H1 (cell line): ENCODE data around the gene ZBTB43. TPM values are rescaled to one million over a fixed set of nuclear protein-coding genes. Genes with fewer than 3 reads are reported as not detected.

ENCODE experiments used
- CTCF ChIA-PET: fragments of 300-600 bp; sonication (Branson Sonifier 250); formaldehyde crosslinking; loops from one replicate; lab custom pipeline; 2021; ENCODE audit not compliant: partially characterized antibody; lab: Charles Lee
- POLR2A ChIA-PET: fragments of 300-600 bp; sonication (Branson Sonifier 250); formaldehyde crosslinking; loops from one replicate; lab custom pipeline; 2021; ENCODE audit warnings: inconsistent platforms; ENCODE audit not compliant: partially characterized antibody; lab: Charles Lee
- DNase-seq, 2 experiments: peaks; one replicate each; pipeline versions ENCODE4 v3.0.0 to v3.0.0-alpha.2; 2010 to 2022; ENCODE audit warnings: low spot score in 2 of 2, low read depth in 1 of 2, mixed read lengths in 1 of 2
- FAIRE-seq: peaks from 2 replicates; lab custom pipeline; 2011; peaks lifted over from hg19 to GRCh38; lab: Jason Lieb, UNC
- H2AFZ ChIP-seq: 2 replicates; pipeline ENCODE4 v1.8.1; 2012; ENCODE audit warnings: low read length, inconsistent platforms
- H2AK5ac ChIP-seq: 2 replicates; pipeline ENCODE4 v1.6.1; 2013; ENCODE audit warnings: low read depth, low read length
- H2BK120ac ChIP-seq: replicated peaks from 2 replicates; pipeline ENCODE3; 2013; ENCODE audit warnings: low read depth, low read length, inconsistent platforms
- H2BK12ac ChIP-seq: 2 replicates; pipeline ENCODE4 v1.6.1; 2013; ENCODE audit warnings: low read depth, low read length
- H2BK15ac ChIP-seq: 2 replicates; pipeline ENCODE4 v1.6.1; 2013; ENCODE audit warnings: low read length
- H2BK20ac ChIP-seq: 2 replicates; pipeline ENCODE4 v1.6.1; 2013; ENCODE audit warnings: low read length
- H2BK5ac ChIP-seq: 2 replicates; pipeline ENCODE4 v1.6.1; 2013; ENCODE audit warnings: low read depth, low read length
- H3K14ac ChIP-seq: 2 replicates; pipeline ENCODE4 v1.6.1; 2013; ENCODE audit warnings: inconsistent platforms; ENCODE audit not compliant: insufficient read length
- H3K18ac ChIP-seq: 2 replicates; pipeline ENCODE4 v1.6.1; 2013; ENCODE audit warnings: low read length; ENCODE audit errors: extremely low read depth
- H3K23ac ChIP-seq: 2 replicates; pipeline ENCODE4 v1.6.1; 2013; ENCODE audit warnings: inconsistent platforms; ENCODE audit not compliant: insufficient read length
- H3K23me2 ChIP-seq: 2 replicates; pipeline ENCODE4 v1.6.1; 2013; ENCODE audit warnings: low read depth, low read length
- H3K27ac ChIP-seq: 2 replicates; pipeline ENCODE4 v1.6.1; 2011; ENCODE audit warnings: low read depth, low read length, inconsistent platforms
- H3K27me3 ChIP-seq, 4 experiments: replicated peaks in 1 of 4; 1 replicate in 1 of 4; 2 replicates in 3 of 4; pipeline versions ENCODE4 v1.6.1 to v1.8.1; 2011 to 2013; ENCODE audit warnings: low read length in 3 of 4, mild to moderate bottlenecking in 3 of 4, inconsistent platforms in 2 of 4, mixed read lengths in 2 of 4, moderate library complexity in 1 of 4; ENCODE audit not compliant: control insufficient read depth in 3 of 4, insufficient read depth in 3 of 4; ENCODE audit errors: extremely low read depth in 1 of 4
- H3K36me3 ChIP-seq, 4 experiments: 2 replicates each; pipeline versions ENCODE4 v1.6.1 to v1.8.1; 2011 to 2013; ENCODE audit warnings: mild to moderate bottlenecking in 4 of 4, low read length in 3 of 4, moderate library complexity in 2 of 4, control low read depth in 1 of 4, inconsistent platforms in 1 of 4; ENCODE audit not compliant: insufficient read depth in 4 of 4, control insufficient read depth in 2 of 4
- H3K4ac ChIP-seq: replicated peaks from 2 replicates; pipeline ENCODE3; 2013; ENCODE audit warnings: low read length, low read depth, mixed read lengths, inconsistent platforms; ENCODE audit not compliant: insufficient read length
- H3K4me1 ChIP-seq, 4 experiments: replicated peaks in 1 of 4; 1 replicate in 1 of 4; 2 replicates in 3 of 4; pipeline versions ENCODE4 v1.6.1 to v1.8.1; 2011 to 2013; ENCODE audit warnings: low read length in 3 of 4, inconsistent platforms in 2 of 4, mixed read lengths in 1 of 4; ENCODE audit not compliant: insufficient read depth in 4 of 4, control insufficient read depth in 3 of 4
- H3K4me2 ChIP-seq, 2 experiments: 2 replicates each; pipeline versions ENCODE4 v1.6.1 to v1.8.1; 2011 to 2013; ENCODE audit warnings: low read depth in 2 of 2, low read length in 2 of 2, control low read depth in 1 of 2, inconsistent platforms in 1 of 2, mild to moderate bottlenecking in 1 of 2; ENCODE audit not compliant: insufficient read depth in 1 of 2
- H3K4me3 ChIP-seq, 4 experiments: fragments of 200-600, 300-600 bp in 1 of 4; sonication (generic), shearing (Covaris generic), sonication (Bioruptor Twin) in 1 of 4; 2 replicates each; pipeline versions ENCODE4 v1.5.1 to v1.8.1; 2011 to 2016; ENCODE audit warnings: low read length in 4 of 4, low read depth in 3 of 4, control low read depth in 2 of 4, inconsistent platforms in 2 of 4, mild to moderate bottlenecking in 2 of 4, mixed read lengths in 1 of 4, moderate library complexity in 1 of 4; ENCODE audit not compliant: insufficient read depth in 2 of 4; ENCODE audit errors: extremely low read depth in 1 of 4
- H3K56ac ChIP-seq: replicated peaks from 2 replicates; pipeline ENCODE3; 2013; ENCODE audit warnings: low read depth, mild to moderate bottlenecking, mixed read lengths, low read length, inconsistent platforms; ENCODE audit not compliant: insufficient read length
- H3K79me1 ChIP-seq: 2 replicates; pipeline ENCODE4 v1.6.1; 2013; ENCODE audit warnings: low read depth, low read length, control low read depth
- H3K79me2 ChIP-seq, 2 experiments: 2 replicates each; pipeline versions ENCODE4 v1.6.1 to v1.8.1; 2012 to 2013; ENCODE audit warnings: low read length in 2 of 2, mild to moderate bottlenecking in 2 of 2, inconsistent platforms in 1 of 2; ENCODE audit not compliant: insufficient read depth in 2 of 2, control insufficient read depth in 1 of 2
- H3K9ac ChIP-seq, 4 experiments: replicated peaks in 1 of 4; 1 replicate in 1 of 4; 2 replicates in 3 of 4; pipeline versions ENCODE4 v1.6.1 to v1.8.1; 2011 to 2013; ENCODE audit warnings: low read depth in 3 of 4, low read length in 3 of 4, control low read depth in 2 of 4, mild to moderate bottlenecking in 2 of 4, moderate library complexity in 2 of 4, inconsistent platforms in 1 of 4; ENCODE audit errors: extremely low read depth in 1 of 4
- H3K9me3 ChIP-seq, 2 experiments: 2 replicates each; pipeline versions ENCODE4 v1.6.1 to v1.8.1; 2012 to 2013; ENCODE audit warnings: mild to moderate bottlenecking in 2 of 2, moderate library complexity in 2 of 2, control low read depth in 1 of 2, inconsistent platforms in 1 of 2, low read depth in 1 of 2, low read length in 1 of 2, mixed read lengths in 1 of 2; ENCODE audit not compliant: insufficient read depth in 2 of 2
- H4K20me1 ChIP-seq, 2 experiments: replicated peaks in 1 of 2; 2 replicates each; pipeline versions ENCODE3 to v1.8.1; 2011 to 2013; ENCODE audit warnings: inconsistent platforms in 2 of 2, low read length in 2 of 2, mild to moderate bottlenecking in 1 of 2; ENCODE audit not compliant: insufficient read depth in 2 of 2, control insufficient read depth in 1 of 2
- H4K5ac ChIP-seq: 2 replicates; pipeline ENCODE4 v1.6.1; 2013; ENCODE audit warnings: low read length, low read depth, mixed read lengths, inconsistent platforms; ENCODE audit not compliant: insufficient read length
- H4K8ac ChIP-seq: 2 replicates; pipeline ENCODE4 v1.8.0; 2013; ENCODE audit warnings: mild to moderate bottlenecking, moderate library complexity, low read length, inconsistent platforms; ENCODE audit not compliant: insufficient read depth; ENCODE audit errors: extremely low read depth
- H4K91ac ChIP-seq: replicated peaks from 2 replicates; pipeline ENCODE3; 2013; ENCODE audit warnings: low read length, mixed read lengths, inconsistent platforms; ENCODE audit not compliant: insufficient read length
- BACH1 ChIP-seq: IDR thresholded peaks from 2 replicates; pipeline ENCODE4 v1.6.1; 2012; ENCODE audit warnings: low read length, improper control_type of control experiment
- CBX5 ChIP-seq: fragments of 300-800, 300-1000 bp; sonication (generic); IDR thresholded peaks from 2 replicates; pipeline ENCODE4 v1.7.1; 2016; ENCODE audit warnings: antibody characterized with exemption, low read length, low read depth
- KDM4A ChIP-seq: IDR thresholded peaks from one replicate; pipeline ENCODE4 v1.7.1; 2012; ENCODE audit warnings: low read depth, mild to moderate bottlenecking, moderate library complexity, low read length, inconsistent platforms; ENCODE audit not compliant: severe bottlenecking
- KDM5A ChIP-seq: fragments of 200-600 bp; IDR thresholded peaks from 2 replicates; pipeline ENCODE4 v1.7.1; 2012; ENCODE audit warnings: mild to moderate bottlenecking, low read length, inconsistent platforms, mixed read lengths
- MAFK ChIP-seq: IDR thresholded peaks from 2 replicates; pipeline ENCODE4 v1.6.1; 2012; ENCODE audit warnings: low read depth, mild to moderate bottlenecking, improper control_type of control experiment, low read length
- PHF8 ChIP-seq: fragments of 200-600 bp; sonication (generic); conservative IDR thresholded peaks from 2 replicates; pipeline ENCODE4 v1.7.1; 2012; ENCODE audit warnings: low read depth, mild to moderate bottlenecking, inconsistent platforms, low read length, moderate library complexity
- POLR2A ChIP-seq, 2 experiments: IDR thresholded peaks; 1 replicate in 1 of 2; 2 replicates in 1 of 2; pipeline ENCODE4 v1.6.1; 2011; ENCODE audit warnings: low read depth in 2 of 2, low read length in 2 of 2, mild to moderate bottlenecking in 2 of 2; ENCODE audit errors: control extremely low read depth in 1 of 2
- RXRA ChIP-seq: IDR thresholded peaks from 2 replicates; pipeline ENCODE4 v1.6.1; 2011; ENCODE audit warnings: low read depth, mild to moderate bottlenecking, low read length, moderate library complexity; ENCODE audit not compliant: insufficient read depth
- SAP30 ChIP-seq: fragments of 300-600 bp; sonication (generic); IDR thresholded peaks from 2 replicates; pipeline ENCODE4 v1.7.1; 2012; ENCODE audit warnings: low read length, moderate library complexity, mild to moderate bottlenecking, inconsistent platforms; ENCODE audit not compliant: insufficient read depth, insufficient replicate concordance
- SRF ChIP-seq: IDR thresholded peaks from 2 replicates; pipeline ENCODE4 v1.6.1; 2011; ENCODE audit warnings: mild to moderate bottlenecking, low read depth, low read length, moderate library complexity
- SUZ12 ChIP-seq: fragments of 200-600 bp; sonication (generic); IDR thresholded peaks from 2 replicates; pipeline ENCODE4 v1.6.1; 2012; ENCODE audit warnings: mild to moderate bottlenecking, inconsistent platforms, low read length, moderate library complexity, mixed read lengths
- TEAD4 ChIP-seq: IDR thresholded peaks from 2 replicates; pipeline ENCODE4 v1.6.1; 2012; ENCODE audit warnings: low read depth, low read length, inconsistent platforms, mixed read lengths
- ZNF274 ChIP-seq: IDR thresholded peaks from 2 replicates; pipeline ENCODE4 v1.7.0; 2012; ENCODE audit warnings: low read length, borderline replicate concordance; ENCODE audit errors: extremely low read depth
- WGBS, 2 experiments: shearing (Covaris generic) in 1 of 2; methylation state at CpG; one replicate each; pipeline versions ENCODE4 v1.1.6 to v1.1.7; 2013 to 2015; ENCODE audit warnings: low lambda C conversion rate in 2 of 2, mixed read lengths in 2 of 2, inconsistent platforms in 1 of 2, low coverage in 1 of 2, missing lambda C conversion rate in 1 of 2; ENCODE audit not compliant: insufficient replicate concordance in 2 of 2, insufficient coverage in 1 of 2, insufficient read length in 1 of 2; ENCODE audit errors: extremely low coverage in 1 of 2, missing lambda C conversion rate in 1 of 2; 5-methylcytosine and 5-hydroxymethylcytosine counted together
- polyA plus RNA-seq, 7 experiments: library from polyadenylated mRNA; depleted of rRNA in 3 of 7; stranded (reverse) in 5 of 7; unstranded in 2 of 7; fragments of >200 nt in 5 of 7; fragments of 200-250 nt in 2 of 7; gene quantifications; 1 replicate in 5 of 7; 2 replicates in 1 of 7; 4 replicates in 1 of 7; pipeline versions ENCODE4 v1.2.1 to v1.2.3, GENCODE V29; 2011 to 2013; ENCODE audit warnings: missing spikeins in 2 of 7, mixed read lengths in 2 of 7
- total RNA-seq: library from RNA; stranded (reverse); fragmentation: NEBNext Ultra II Directional; extraction: Animal tissue kit (Norgen Biotek cat#: 25700); gene quantifications from 2 replicates; pipeline ENCODE4 v1.2.1, GENCODE V29; 2021

ZBTB43 gene
- total and polyA plus RNA-seq, 2 of the 8 experiments (the other 6 are each of a cell fraction or from before 2014, with no cell fraction given): 4.1 to 16.7 TPM

DNA sequence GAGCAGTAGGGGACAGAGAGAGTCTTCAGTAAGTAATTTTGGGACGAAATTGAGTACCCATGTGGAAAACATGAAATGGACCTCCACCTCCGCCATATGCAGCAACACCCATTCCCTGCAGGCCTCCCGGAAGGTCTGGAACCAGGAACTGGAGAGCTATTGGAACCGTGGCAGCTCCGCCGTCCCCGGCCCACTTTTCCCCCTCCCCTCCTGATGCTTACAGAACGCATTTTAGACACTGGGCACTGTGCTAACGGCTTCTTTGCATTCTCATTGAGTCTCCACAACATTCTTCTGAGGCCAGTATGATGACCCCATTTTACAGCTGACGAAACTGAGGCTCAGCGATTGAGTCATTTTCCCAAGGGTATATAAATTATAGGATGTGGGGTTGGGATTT lies 20.4 kb upstream of the ZBTB43 start:
- Histone ChIP-seq H2BK20ac (no peak overlapping the region), H3K4me1 (peaks cover 0 to 2% (median under 1%) of the 10 kb centered on the region in 4 experiments; a peak in 2 of 7 replicates), H2BK5ac (no peak overlapping the region), H3K23ac (no peak overlapping the region), H3K4me3 (no peak overlapping the region), H3K4me2 (no peak overlapping the region), H2BK15ac (no peak overlapping the region), H2BK12ac (no peak overlapping the region), H3K4ac (no peak overlapping the region), H3K18ac (no peak overlapping the region), H2AK5ac (no peak overlapping the region), H4K91ac (no peak overlapping the region), H4K8ac (no peak overlapping the region), H3K27me3 (peaks cover 0 to 5% (median 2%) of the 10 kb centered on the region in 4 experiments; a peak in 3 of 7 replicates), H3K79me2 (no peaks in the 10 kb centered on the region), H3K36me3 (no peaks in the 10 kb centered on the region), H3K9ac (no peak overlapping the region), H3K79me1 (no peaks in the 10 kb centered on the region), H3K56ac (no peak overlapping the region), H2BK120ac (no peak overlapping the region), H2AFZ (no peak overlapping the region), H3K27ac (no peak overlapping the region), H3K14ac (no peak overlapping the region), H4K5ac (no peak overlapping the region), H4K20me1 (no peaks in the 10 kb centered on the region), H3K9me3 (no peaks in the 10 kb centered on the region), H3K23me2 (no peaks in the 10 kb centered on the region)
- TF ChIP-seq BACH1 (no peak), RXRA (no peak), MAFK (no peak), SAP30 (no peak), PHF8 (no peak), SUZ12 (no peak), TEAD4 (no peak), CBX5 (no peak), POLR2A (IDR thresholded peaks at IDR 0.05; ENCODE audit: control extremely low read depth in 1 of 2, low read depth in 2 of 2, low read length in 2 of 2) (no peak), ZNF274 (no peak), KDM5A (no peak), SRF (no peak), KDM4A (no peak)
- no peak for DNase-seq
- WGBS, 2 experiments: 89% methylated on average over 11 of the region's 11 CpGs; no CpG with 5 or more reads in 1 of the 2 experiments
- ChIA-PET POLR2A (interaction anchor here (1.6 kb wide), 1 partner anchor 20 kb away, joined by 3 read pairs; no protein-coding TSS in a partner anchor), CTCF (interaction anchor here (0.6 to 16.0 kb wide), 8 partner anchors 9 to 216 kb away, joined by 3 to 415 read pairs (median 5); no protein-coding TSS in a partner anchor)
- FAIRE-seq: no peak
